HCT116 (cell line): Measurements from ENCODE around the gene LRRK1.

Source experiments
- CBX3 ChIP-seq: IDR thresholded peaks from 2 replicates; pipeline ENCODE4 v1.6.1; 2012; ENCODE audit warnings: low read depth
- EZH2 ChIP-seq: fragments of 200-600 bp; sonication (generic); IDR thresholded peaks from 2 replicates; pipeline ENCODE4 v1.6.1; 2017; ENCODE audit warnings: antibody characterized with exemption, mixed run types
- EZH2phosphoT487 ChIP-seq: fragments of 200-600 bp; IDR thresholded peaks from 2 replicates; pipeline ENCODE4 v1.6.1; 2018; ENCODE audit warnings: antibody characterized with exemption, borderline replicate concordance
- JUND ChIP-seq: IDR thresholded peaks from 2 replicates; pipeline ENCODE4 v1.6.1; 2012
- POLR2A ChIP-seq: IDR thresholded peaks from 2 replicates; pipeline ENCODE4 v1.7.0; 2011; ENCODE audit warnings: borderline replicate concordance; ENCODE audit not compliant: insufficient read depth, insufficient read length; ENCODE audit errors: extremely low read depth
- POLR2AphosphoS5 ChIP-seq: IDR thresholded peaks from 2 replicates; pipeline ENCODE4 v1.6.1; 2011; ENCODE audit warnings: mild to moderate bottlenecking, low read depth, low read length, moderate library complexity
- RAD21 ChIP-seq: IDR thresholded peaks from 2 replicates; pipeline ENCODE4 v1.6.1; 2012; ENCODE audit warnings: low read depth, mild to moderate bottlenecking
- SIN3A ChIP-seq: IDR thresholded peaks from 2 replicates; pipeline ENCODE4 v1.6.1; 2012; ENCODE audit warnings: low read depth
- TCF7L2 ChIP-seq: IDR thresholded peaks from 2 replicates; pipeline ENCODE4 v1.7.0; 2011; ENCODE audit warnings: borderline replicate concordance, inconsistent platforms; ENCODE audit not compliant: insufficient read depth, insufficient read length; ENCODE audit errors: extremely low read depth
- ZNF274 ChIP-seq: fragments of 200-500 bp; sonication (Bioruptor generic); IDR thresholded peaks from 2 replicates; pipeline ENCODE4 v1.6.1; 2014; ENCODE audit warnings: mild to moderate bottlenecking, low read depth, low read length, inconsistent platforms
- TF ChIP-seq, protein P1 (sequence below): IDR thresholded peaks from 2 replicates; pipeline ENCODE4 v1.6.1; 2012; ENCODE audit warnings: low read depth
- TF ChIP-seq, protein P2 (sequence below), 3 experiments: fragments of 200-600 bp in 1 of 3; sonication (generic) in 1 of 3; IDR thresholded peaks in 2 of 3; conservative IDR thresholded peaks in 1 of 3; 2 replicates each; pipeline ENCODE4 v1.5.1; 2012 to 2017; ENCODE audit warnings: low read depth in 2 of 3, low read length in 2 of 3, antibody characterized with exemption in 1 of 3, borderline replicate concordance in 1 of 3, control low read depth in 1 of 3, mild to moderate bottlenecking in 1 of 3, mixed read lengths in 1 of 3, mixed run types in 1 of 3, moderate library complexity in 1 of 3; ENCODE audit not compliant: insufficient read depth in 1 of 3

DNA sequence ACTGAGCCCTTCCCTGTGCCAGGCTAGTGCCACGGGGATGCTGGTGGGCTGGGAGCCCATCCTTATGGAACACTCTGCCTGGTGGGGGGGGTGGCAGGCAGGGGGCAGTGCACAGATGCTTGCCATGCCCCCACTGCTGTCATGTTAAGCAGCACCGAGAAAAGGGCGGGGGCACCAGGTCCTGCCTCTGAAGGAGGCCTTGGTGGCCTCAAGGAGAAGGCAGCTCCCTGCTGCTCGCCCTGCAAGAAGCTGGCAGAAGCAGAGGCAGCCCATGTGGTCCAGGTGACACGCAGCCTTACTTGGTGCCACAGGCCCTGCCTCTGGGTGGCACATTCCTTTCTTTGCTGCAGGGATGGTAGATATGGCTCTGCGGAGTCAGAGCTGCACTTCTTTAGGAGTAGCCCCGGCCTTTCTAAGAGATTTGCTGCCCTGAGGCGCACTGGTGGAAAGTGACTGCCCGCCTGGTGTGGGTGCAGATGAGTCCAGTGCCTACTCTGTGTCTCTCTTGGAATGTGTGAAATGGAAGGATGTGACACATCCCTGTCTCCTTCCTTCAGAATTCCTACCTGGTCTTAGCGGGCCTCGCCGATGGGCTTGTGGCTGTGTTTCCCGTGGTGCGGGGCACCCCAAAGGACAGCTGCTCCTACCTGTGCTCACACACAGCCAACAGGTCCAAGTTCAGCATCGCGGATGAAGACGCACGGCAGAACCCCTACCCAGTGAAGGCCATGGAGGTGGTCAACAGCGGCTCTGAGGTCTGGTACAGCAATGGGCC lies 145.8 kb downstream of the LRRK1 start:
- TF ChIP-seq EZH2 (no peak), POLR2A (no peak), CBX3 (no peak), POLR2AphosphoS5 (no peak), ZNF274 (no peak), TCF7L2 (no peak), RAD21 (no peak), JUND (no peak), EZH2phosphoT487 (no peak), SIN3A (no peak)
- TF ChIP-seq, protein P1, sequence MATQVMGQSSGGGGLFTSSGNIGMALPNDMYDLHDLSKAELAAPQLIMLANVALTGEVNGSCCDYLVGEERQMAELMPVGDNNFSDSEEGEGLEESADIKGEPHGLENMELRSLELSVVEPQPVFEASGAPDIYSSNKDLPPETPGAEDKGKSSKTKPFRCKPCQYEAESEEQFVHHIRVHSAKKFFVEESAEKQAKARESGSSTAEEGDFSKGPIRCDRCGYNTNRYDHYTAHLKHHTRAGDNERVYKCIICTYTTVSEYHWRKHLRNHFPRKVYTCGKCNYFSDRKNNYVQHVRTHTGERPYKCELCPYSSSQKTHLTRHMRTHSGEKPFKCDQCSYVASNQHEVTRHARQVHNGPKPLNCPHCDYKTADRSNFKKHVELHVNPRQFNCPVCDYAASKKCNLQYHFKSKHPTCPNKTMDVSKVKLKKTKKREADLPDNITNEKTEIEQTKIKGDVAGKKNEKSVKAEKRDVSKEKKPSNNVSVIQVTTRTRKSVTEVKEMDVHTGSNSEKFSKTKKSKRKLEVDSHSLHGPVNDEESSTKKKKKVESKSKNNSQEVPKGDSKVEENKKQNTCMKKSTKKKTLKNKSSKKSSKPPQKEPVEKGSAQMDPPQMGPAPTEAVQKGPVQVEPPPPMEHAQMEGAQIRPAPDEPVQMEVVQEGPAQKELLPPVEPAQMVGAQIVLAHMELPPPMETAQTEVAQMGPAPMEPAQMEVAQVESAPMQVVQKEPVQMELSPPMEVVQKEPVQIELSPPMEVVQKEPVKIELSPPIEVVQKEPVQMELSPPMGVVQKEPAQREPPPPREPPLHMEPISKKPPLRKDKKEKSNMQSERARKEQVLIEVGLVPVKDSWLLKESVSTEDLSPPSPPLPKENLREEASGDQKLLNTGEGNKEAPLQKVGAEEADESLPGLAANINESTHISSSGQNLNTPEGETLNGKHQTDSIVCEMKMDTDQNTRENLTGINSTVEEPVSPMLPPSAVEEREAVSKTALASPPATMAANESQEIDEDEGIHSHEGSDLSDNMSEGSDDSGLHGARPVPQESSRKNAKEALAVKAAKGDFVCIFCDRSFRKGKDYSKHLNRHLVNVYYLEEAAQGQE = no peak
- TF ChIP-seq, protein P2, sequence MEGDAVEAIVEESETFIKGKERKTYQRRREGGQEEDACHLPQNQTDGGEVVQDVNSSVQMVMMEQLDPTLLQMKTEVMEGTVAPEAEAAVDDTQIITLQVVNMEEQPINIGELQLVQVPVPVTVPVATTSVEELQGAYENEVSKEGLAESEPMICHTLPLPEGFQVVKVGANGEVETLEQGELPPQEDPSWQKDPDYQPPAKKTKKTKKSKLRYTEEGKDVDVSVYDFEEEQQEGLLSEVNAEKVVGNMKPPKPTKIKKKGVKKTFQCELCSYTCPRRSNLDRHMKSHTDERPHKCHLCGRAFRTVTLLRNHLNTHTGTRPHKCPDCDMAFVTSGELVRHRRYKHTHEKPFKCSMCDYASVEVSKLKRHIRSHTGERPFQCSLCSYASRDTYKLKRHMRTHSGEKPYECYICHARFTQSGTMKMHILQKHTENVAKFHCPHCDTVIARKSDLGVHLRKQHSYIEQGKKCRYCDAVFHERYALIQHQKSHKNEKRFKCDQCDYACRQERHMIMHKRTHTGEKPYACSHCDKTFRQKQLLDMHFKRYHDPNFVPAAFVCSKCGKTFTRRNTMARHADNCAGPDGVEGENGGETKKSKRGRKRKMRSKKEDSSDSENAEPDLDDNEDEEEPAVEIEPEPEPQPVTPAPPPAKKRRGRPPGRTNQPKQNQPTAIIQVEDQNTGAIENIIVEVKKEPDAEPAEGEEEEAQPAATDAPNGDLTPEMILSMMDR (IDR thresholded peaks at IDR 0.05 in 2 of 3, conservative IDR thresholded peaks at IDR 0.05 in 1 of 3; ENCODE audit: borderline replicate concordance in 1 of 3, insufficient read depth in 1 of 3, low read depth in 2 of 3, low read length in 2 of 3) = no peak
